ENCODE data around the gene STIM1.

GRCh38 chr11:3950996-3951660 is 95.7 kb downstream of the STIM1 start:
- TF ChIP-seq GATA2 (IDR thresholded peaks at IDR 0.05; ENCODE audit: low read depth, low read length) (no peak), GATA3 (IDR thresholded peaks at IDR 0.05; ENCODE audit: low read depth, low read length) (no peak)
